Astrocyte (in vitro differentiated cells and primary cell): ENCODE measurements around the gene MFAP3. TPM values are rescaled to one million over a fixed set of nuclear protein-coding genes. Genes with fewer than 3 reads are reported as not detected.

Experiments used
- DNase-seq: peaks from one replicate; pipeline ENCODE4 v3.0.0-alpha.2; 2010; ENCODE audit warnings: low read depth
- FAIRE-seq: peaks from 2 replicates; lab custom pipeline; 2011; peaks lifted over from hg19 to GRCh38; lab: Jason Lieb, UNC
- H2AFZ ChIP-seq: 2 replicates; pipeline ENCODE4 v1.6.0; 2012; ENCODE audit warnings: low read depth, low read length, inconsistent platforms
- H3K27ac ChIP-seq: 2 replicates; pipeline ENCODE4 v1.5.1; 2011; ENCODE audit warnings: low read depth, low read length, inconsistent platforms
- H3K27me3 ChIP-seq: 2 replicates; pipeline ENCODE4 v1.6.0; 2011; ENCODE audit warnings: low read length, inconsistent platforms; ENCODE audit not compliant: insufficient read depth
- H3K36me3 ChIP-seq: 2 replicates; pipeline ENCODE4 v1.5.1; 2011; ENCODE audit warnings: low read length, inconsistent platforms; ENCODE audit not compliant: insufficient read depth
- H3K4me1 ChIP-seq: 2 replicates; pipeline ENCODE4 v1.5.1; 2011; ENCODE audit warnings: low read length, inconsistent platforms; ENCODE audit not compliant: insufficient read depth
- H3K4me2 ChIP-seq: 2 replicates; pipeline ENCODE4 v1.6.0; 2012; ENCODE audit warnings: low read length, inconsistent platforms
- H3K4me3 ChIP-seq: 2 replicates; pipeline ENCODE4 v1.5.1; 2011; ENCODE audit warnings: low read depth, mild to moderate bottlenecking, low read length, inconsistent platforms; ENCODE audit not compliant: insufficient read depth
- H3K79me2 ChIP-seq: 2 replicates; pipeline ENCODE4 v1.6.0; 2012; ENCODE audit warnings: mild to moderate bottlenecking, low read length, inconsistent platforms; ENCODE audit not compliant: insufficient read depth
- H3K9ac ChIP-seq: 2 replicates; pipeline ENCODE4 v1.6.0; 2012; ENCODE audit warnings: mild to moderate bottlenecking, low read length, inconsistent platforms
- H3K9me3 ChIP-seq: 2 replicates; pipeline ENCODE4 v1.5.1; 2012; ENCODE audit warnings: low read depth, mild to moderate bottlenecking, low read length, inconsistent platforms; ENCODE audit not compliant: insufficient read depth
- H4K20me1 ChIP-seq: 2 replicates; pipeline ENCODE4 v1.6.0; 2012; ENCODE audit warnings: low read length, inconsistent platforms; ENCODE audit not compliant: insufficient read depth
- H3K27ac Mint-ChIP-seq: one replicate; pipeline ENCODE4 v1.8.0; 2021; ENCODE audit warnings: mild to moderate bottlenecking, mixed read lengths; ENCODE audit not compliant: unreplicated experiment
- H3K27me3 Mint-ChIP-seq: one replicate; pipeline ENCODE4 v1.8.0; 2021; ENCODE audit warnings: low read depth, mixed read lengths; ENCODE audit not compliant: unreplicated experiment
- H3K36me3 Mint-ChIP-seq: one replicate; pipeline ENCODE4 v1.8.0; 2021; ENCODE audit warnings: low read depth, mixed read lengths; ENCODE audit not compliant: unreplicated experiment
- H3K4me1 Mint-ChIP-seq: one replicate; pipeline ENCODE4 v1.8.0; 2021; ENCODE audit warnings: low read depth, mixed read lengths; ENCODE audit not compliant: unreplicated experiment
- H3K4me3 Mint-ChIP-seq: one replicate; pipeline ENCODE4 v1.8.0; 2021; ENCODE audit warnings: mild to moderate bottlenecking, moderate library complexity, mixed read lengths; ENCODE audit not compliant: unreplicated experiment
- H3K9me3 Mint-ChIP-seq: one replicate; pipeline ENCODE4 v1.8.0; 2021; ENCODE audit warnings: mild to moderate bottlenecking, mixed read lengths; ENCODE audit not compliant: unreplicated experiment
- EZH2 ChIP-seq: IDR thresholded peaks from 2 replicates; pipeline ENCODE4 v1.6.1; 2012; ENCODE audit warnings: mild to moderate bottlenecking, low read length, inconsistent platforms; ENCODE audit not compliant: insufficient read depth
- total RNA-seq: library from RNA; stranded (reverse); gene quantifications from 2 replicates; pipeline ENCODE4 v1.2.1, GENCODE V29; 2021
- TF ChIP-seq, protein P1 (sequence below): IDR thresholded peaks from 2 replicates; pipeline ENCODE4 v1.5.1; 2011; ENCODE audit warnings: low read depth, mild to moderate bottlenecking, inconsistent platforms, low read length, moderate library complexity; ENCODE audit not compliant: insufficient read depth

Gene MFAP3
- total RNA-seq, 1 donor from 2014 or later = 45.8 TPM

DNA sequence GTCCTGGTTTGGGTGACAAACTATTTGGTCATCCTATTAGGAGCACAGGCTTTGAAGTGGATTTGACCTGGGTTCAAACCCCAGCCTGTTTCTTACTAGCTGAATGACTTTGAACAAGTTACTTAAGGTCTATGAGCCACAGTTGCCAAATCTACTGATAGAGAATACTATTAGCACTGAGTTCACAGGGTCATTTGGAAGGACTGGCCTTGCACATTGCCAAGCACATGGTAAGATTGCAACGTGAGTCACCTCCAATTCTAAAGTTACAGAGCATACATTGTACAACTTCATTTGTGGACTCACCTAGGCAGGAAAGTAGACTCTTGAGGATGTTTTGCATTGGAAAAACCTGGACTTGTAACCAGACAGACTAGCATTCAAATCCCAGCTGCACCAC, 38.9 kb downstream of the MFAP3 start:
- Histone ChIP-seq H4K20me1 (no peaks in the 10 kb centered on the region), H3K4me1 (peaks cover 7% of the 10 kb centered on the region), H3K4me3 (no peak overlapping the region), H3K36me3 (no peaks in the 10 kb centered on the region), H2AFZ (no peak overlapping the region), H3K9ac (no peak overlapping the region), H3K27me3 (no peaks in the 10 kb centered on the region), H3K4me2 (no peak overlapping the region), H3K9me3 (no peaks in the 10 kb centered on the region), H3K27ac (no peak overlapping the region), H3K79me2 (no peaks in the 10 kb centered on the region)
- Mint-ChIP-seq H3K36me3 (no peaks in the 10 kb centered on the region), H3K27ac (no peak overlapping the region), H3K27me3 (peaks cover 20% of the 10 kb centered on the region), H3K9me3 (no peaks in the 10 kb centered on the region), H3K4me3 (no peak overlapping the region), H3K4me1 (no peaks in the 10 kb centered on the region)
- FAIRE-seq (no peak), DNase-seq (peak; percentile 65)
- TF ChIP-seq, protein P1, sequence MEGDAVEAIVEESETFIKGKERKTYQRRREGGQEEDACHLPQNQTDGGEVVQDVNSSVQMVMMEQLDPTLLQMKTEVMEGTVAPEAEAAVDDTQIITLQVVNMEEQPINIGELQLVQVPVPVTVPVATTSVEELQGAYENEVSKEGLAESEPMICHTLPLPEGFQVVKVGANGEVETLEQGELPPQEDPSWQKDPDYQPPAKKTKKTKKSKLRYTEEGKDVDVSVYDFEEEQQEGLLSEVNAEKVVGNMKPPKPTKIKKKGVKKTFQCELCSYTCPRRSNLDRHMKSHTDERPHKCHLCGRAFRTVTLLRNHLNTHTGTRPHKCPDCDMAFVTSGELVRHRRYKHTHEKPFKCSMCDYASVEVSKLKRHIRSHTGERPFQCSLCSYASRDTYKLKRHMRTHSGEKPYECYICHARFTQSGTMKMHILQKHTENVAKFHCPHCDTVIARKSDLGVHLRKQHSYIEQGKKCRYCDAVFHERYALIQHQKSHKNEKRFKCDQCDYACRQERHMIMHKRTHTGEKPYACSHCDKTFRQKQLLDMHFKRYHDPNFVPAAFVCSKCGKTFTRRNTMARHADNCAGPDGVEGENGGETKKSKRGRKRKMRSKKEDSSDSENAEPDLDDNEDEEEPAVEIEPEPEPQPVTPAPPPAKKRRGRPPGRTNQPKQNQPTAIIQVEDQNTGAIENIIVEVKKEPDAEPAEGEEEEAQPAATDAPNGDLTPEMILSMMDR = no peak
- no peak for TF ChIP-seq EZH2

DNA sequence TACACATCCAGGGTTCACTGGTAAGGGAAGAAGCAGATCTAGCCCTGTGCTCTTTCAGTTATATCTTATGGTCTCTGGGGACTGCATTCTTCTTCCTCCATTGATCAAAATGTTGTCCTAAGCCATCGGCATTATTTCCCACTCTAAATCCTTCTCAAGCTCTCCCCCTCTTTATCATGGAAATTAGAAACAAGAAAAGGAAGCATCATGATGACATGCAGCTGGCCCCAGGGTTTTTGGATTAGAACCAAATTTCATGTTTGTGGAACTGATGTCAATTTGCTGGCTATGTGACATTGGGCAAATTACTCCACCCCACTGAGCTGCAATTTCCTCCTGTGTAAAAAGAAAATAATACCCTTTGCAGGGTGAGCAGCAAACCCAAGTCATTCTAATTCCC, 39.5 kb downstream of the MFAP3 start:
- Histone ChIP-seq H3K27ac (no peak overlapping the region), H3K4me1 (peaks cover 7% of the 10 kb centered on the region), H3K9ac (no peak overlapping the region), H3K79me2 (no peaks in the 10 kb centered on the region), H4K20me1 (no peaks in the 10 kb centered on the region), H3K36me3 (no peaks in the 10 kb centered on the region), H3K27me3 (no peaks in the 10 kb centered on the region), H3K4me3 (no peak overlapping the region), H2AFZ (no peak overlapping the region), H3K9me3 (no peaks in the 10 kb centered on the region), H3K4me2 (no peak overlapping the region)
- no peak for DNase-seq
- Mint-ChIP-seq H3K27me3 (peaks cover 20% of the 10 kb centered on the region), H3K4me3 (no peak overlapping the region), H3K36me3 (no peaks in the 10 kb centered on the region), H3K27ac (no peak overlapping the region), H3K4me1 (no peaks in the 10 kb centered on the region), H3K9me3 (no peaks in the 10 kb centered on the region)
- FAIRE-seq = no peak
- no peak for TF ChIP-seq EZH2
- TF ChIP-seq, protein P1 = no peak

DNA sequence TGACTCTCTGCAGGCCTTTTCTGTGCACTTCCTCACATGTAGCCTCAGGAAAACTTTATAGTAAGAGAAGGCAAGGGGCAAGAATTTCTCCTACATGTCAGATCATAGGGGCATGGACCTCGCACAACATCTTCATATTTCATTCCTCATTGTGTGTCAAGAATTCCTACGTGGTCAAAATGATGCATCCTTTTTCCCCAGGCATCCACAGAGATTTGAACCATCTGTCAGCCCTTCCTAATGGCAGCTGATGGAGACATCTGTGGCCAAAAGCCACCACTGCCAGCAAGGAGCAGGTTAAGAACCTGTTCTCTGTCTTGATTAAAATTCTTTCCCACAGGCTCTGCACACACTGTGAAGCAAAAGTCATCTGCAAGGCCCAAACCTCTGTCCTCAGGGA, 42.5 kb downstream of the MFAP3 start:
- no peaks in the 10 kb centered on the region for H3K27me3 ChIP-seq
- no peaks in the 10 kb centered on the region for H3K4me1 Mint-ChIP-seq
- H3K9ac ChIP-seq = no peak overlapping the region
- TF ChIP-seq EZH2 = no peak
- TF ChIP-seq, protein P1 = no peak
- no peak for FAIRE-seq
- H4K20me1 ChIP-seq = no peaks in the 10 kb centered on the region
- no peaks in the 10 kb centered on the region for H3K9me3 Mint-ChIP-seq
- no peaks in the 10 kb centered on the region for H3K36me3 Mint-ChIP-seq
- H3K79me2 ChIP-seq = no peaks in the 10 kb centered on the region
- H3K27ac Mint-ChIP-seq = no peak overlapping the region
- no peak overlapping the region for H3K4me3 Mint-ChIP-seq
- no peak overlapping the region for H2AFZ ChIP-seq
- H3K9me3 ChIP-seq = no peaks in the 10 kb centered on the region
- peaks cover 4% of the 10 kb centered on the region for H3K4me1 ChIP-seq
- H3K4me3 ChIP-seq = no peak overlapping the region
- no peak for DNase-seq
- H3K36me3 ChIP-seq = no peaks in the 10 kb centered on the region
- H3K27me3 Mint-ChIP-seq = peaks cover 24% of the 10 kb centered on the region
- H3K4me2 ChIP-seq = no peak overlapping the region
- no peak overlapping the region for H3K27ac ChIP-seq
